GM12872 (cell line): Measurements from ENCODE around the gene COX8A.

Experiments used
- TF ChIP-seq, protein P1 (sequence below): IDR thresholded peaks from 3 replicates; pipeline ENCODE4 v1.5.1; 2011; ENCODE audit warnings: low read depth, mild to moderate bottlenecking, low read length, moderate library complexity; ENCODE audit not compliant: insufficient read depth

Gene COX8A

DNA sequence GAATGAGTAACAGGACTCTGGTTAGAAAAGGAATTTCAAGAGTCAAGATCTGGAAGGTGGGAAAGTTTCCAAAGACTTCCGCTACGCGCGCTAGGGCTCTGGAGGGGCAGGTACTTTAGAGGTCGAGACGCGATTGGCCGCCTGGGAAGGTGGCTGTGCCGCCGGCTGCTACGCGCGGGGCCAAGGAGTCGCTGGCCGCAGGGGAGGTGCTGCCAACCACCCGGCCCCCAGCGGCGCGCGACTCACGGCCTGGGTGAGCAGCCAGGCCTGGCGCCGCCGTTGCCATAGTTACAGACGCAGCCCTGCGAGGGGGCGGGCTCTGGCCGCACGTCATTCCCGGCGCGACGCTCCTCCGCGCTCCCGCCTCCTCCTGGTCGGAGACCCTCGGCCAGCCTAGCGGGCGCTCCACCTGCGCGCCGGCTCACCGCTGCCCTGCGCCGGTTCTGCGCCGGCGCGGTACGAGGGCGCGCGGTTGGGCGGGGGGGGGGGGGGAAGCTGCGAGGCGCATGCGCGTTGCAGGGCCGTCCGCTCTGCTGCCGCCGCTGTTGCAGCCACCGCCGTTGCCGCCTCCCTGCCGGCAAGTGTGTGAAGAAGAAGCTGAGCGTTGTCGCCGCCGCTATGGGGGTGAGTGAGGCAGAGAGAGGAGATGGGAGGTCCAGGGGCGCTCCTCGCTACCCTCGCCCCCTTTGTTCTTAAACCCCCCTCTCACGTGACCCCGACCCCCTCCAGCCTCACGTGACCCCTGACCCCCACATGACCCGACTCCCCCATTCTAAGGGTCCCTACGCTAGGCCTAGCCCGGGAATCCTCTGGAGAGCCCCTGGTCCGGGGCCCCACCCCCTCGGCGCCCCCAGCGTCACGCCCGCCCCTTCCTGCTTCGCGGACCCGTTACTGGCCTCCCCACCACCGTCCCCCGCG, 35.7 kb upstream of the COX8A start, which contains the start of gene NAA40:
NAA40 (plus strand) TSS at position 524 of the 918 bp plus-strand sequence; CDS start at position 619, 95 bp downstream.
- TF ChIP-seq, protein P1, sequence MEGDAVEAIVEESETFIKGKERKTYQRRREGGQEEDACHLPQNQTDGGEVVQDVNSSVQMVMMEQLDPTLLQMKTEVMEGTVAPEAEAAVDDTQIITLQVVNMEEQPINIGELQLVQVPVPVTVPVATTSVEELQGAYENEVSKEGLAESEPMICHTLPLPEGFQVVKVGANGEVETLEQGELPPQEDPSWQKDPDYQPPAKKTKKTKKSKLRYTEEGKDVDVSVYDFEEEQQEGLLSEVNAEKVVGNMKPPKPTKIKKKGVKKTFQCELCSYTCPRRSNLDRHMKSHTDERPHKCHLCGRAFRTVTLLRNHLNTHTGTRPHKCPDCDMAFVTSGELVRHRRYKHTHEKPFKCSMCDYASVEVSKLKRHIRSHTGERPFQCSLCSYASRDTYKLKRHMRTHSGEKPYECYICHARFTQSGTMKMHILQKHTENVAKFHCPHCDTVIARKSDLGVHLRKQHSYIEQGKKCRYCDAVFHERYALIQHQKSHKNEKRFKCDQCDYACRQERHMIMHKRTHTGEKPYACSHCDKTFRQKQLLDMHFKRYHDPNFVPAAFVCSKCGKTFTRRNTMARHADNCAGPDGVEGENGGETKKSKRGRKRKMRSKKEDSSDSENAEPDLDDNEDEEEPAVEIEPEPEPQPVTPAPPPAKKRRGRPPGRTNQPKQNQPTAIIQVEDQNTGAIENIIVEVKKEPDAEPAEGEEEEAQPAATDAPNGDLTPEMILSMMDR, result no peak

DNA sequence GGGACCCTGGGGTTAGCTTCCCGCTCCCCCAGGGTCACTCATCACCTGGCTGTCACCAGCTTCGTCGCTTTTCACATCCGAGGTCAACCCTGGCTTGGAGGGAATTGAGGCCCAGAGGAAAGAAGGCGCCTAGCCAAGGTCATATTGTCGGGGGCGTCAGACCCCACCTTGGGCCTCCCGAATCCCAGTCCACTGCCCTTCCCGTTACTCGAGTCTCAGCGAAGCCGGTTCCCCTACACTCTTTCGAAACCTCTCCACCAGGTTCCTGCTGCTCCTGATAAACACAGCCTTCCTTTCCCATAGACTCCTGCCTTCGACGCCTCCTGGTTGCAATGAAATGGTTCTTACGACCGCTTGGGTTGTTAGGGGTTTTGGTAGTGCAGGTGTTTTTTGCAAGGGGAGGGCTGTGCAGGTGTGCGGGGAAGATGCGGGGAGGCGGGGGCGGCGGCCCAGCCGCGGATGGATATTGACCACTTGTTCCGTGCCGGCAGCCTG, 35.0 kb upstream of the COX8A start:
- TF ChIP-seq, protein P1, result no peak

DNA sequence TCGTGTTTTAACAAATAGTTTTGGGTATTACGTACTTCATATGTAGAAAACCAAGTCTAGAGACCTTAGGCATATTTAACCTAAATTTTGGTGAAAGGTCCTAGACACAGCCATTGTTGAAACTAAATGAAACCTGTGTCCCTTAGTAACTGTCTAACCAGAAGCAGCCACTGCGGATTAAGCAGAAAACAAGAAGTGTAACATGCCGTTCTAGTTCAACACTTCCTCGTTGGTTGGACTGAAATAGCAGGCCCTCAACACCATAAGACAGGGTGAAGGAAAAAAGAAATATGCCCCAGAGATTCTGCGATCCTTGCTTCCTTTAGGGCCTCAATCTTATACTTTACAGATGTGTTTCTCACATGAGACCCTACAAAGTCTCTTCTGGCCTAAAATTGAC, 33.6 kb upstream of the COX8A start:
- TF ChIP-seq, protein P1, result no peak

DNA sequence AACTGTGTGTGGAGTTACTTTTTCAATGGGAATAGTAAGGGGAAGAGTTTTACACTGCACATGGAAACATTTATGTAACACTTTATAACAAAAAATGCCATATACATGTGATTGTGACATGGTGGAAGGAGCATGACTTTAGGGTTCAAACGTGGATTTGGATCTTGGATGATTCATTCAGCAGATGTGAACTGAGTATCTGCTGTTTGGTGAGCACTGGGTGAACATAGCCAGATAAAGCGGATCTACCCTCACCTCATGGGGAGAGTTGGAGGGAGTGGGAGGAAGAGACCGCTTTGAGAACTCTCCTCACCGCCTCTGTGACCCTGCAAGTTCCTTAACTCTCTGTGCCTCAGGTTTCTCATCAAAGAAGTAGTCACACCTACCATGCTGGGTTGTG, 32.5 kb upstream of the COX8A start:
- TF ChIP-seq, protein P1, result no peak

DNA sequence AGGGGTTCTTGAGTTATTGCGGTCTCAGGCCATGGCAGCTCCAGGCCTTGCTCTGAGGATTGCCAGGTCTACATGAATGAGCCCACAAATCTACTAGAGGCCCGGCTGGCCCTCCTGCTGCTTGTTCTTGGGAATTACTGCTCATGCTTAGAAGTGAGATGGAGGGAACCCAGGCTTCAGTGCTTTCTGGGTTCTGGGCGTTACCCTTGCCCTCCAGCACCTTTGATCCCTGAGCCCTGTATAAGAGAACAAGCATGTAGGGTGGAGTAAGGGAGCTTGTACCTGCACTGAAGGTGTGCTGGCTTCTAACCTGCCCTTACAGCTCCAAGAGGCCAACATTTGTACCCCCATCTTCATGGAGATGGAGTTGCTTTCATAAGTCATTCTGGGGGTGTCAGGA, 31.6 kb upstream of the COX8A start:
- TF ChIP-seq, protein P1, result no peak

DNA sequence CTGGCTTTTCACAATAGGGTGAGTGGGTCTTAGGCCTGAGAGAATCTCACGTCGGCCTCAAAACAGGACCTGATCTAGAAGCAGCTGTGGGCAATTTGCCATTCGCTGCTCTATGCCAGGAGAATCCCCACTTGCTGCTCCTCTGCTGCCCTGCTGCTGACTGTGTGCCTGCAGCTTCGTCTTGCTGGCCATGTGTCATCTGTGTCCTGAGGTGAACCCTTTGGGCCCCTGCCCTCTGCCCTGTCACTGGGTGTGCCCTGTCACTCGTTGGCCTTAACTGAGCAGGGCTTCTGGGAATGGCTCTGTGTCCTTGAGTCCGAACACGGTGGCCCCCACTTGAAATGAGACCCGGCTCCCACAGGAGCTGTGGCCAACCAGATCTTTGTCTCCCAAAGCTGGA, 29.4 kb upstream of the COX8A start:
- TF ChIP-seq, protein P1, result no peak

DNA sequence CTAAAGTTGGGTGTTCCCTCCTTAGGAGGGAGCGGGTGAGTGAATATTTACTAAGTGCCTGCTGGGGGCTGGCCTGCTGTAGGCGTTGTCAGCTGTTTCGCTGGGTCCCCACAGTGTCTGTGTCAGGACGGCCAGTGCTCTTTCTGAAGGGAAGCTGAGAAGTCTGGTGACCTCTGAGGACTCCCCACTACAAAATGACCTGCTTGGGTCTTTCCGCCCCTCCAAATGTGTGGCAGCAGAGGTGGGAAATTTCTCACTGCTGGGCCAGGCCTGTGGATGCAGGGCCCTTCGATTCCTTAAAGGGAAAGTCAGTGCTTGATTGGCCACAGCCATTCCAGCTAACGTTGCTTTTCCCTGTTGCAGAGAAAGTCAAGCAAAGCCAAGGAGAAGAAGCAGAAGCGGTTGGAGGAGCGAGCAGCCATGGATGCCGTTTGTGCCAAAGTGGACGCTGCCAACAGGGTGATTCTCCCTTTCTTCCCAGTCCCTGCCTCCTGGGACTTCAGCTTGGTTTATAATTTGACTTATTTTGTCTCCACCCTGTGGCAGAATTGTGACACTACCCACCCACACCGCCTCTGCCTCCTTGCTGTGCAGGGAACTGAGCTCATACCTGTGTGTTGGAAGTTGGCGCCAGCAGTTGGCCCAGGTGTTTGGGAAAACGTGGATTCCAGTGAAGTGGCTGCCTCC, 28.8 kb upstream of the COX8A start:
- TF ChIP-seq, protein P1, result peak; percentile 65; the same call in 2 of the 3 replicates
